ENCODE measurements around the gene CTNNA3. TPM values are rescaled to one million over a fixed set of nuclear protein-coding genes. Genes with fewer than 3 reads are reported as not detected.

CTNNA3 gene
- total RNA-seq, 2 donors from 2014 or later = 3.2 to 7.2 TPM

- Mint-ChIP-seq H3K36me3 (ENCODE audit: low read depth) (no peaks in the 10 kb centered on the region), H3K4me1 (no peaks in the 10 kb centered on the region), H3K27ac (no peak overlapping the region), H3K27me3 (ENCODE audit: insufficient read depth) (no peaks in the 10 kb centered on the region), H3K4me3 (no peak overlapping the region), H3K9me3 (peaks cover 3% of the 10 kb centered on the region)
- Histone ChIP-seq H3K9me3 (ENCODE audit: control insufficient read depth, low read length) (peaks cover 8% of the 10 kb centered on the region), H3K36me3 (ENCODE audit: control insufficient read depth, insufficient read depth, low read length) (no peaks in the 10 kb centered on the region), H3K27ac (ENCODE audit: low read depth, low read length) (no peak overlapping the region), H3K9ac (ENCODE audit: extremely low read depth, low read length, poor library complexity, severe bottlenecking) (no peak overlapping the region), H3K27me3 (ENCODE audit: control insufficient read depth, insufficient read depth, low read length, poor library complexity, severe bottlenecking) (no peaks in the 10 kb centered on the region), H3K4me3 (ENCODE audit: low read length) (no peak overlapping the region), H3K4me1 (ENCODE audit: control insufficient read depth, insufficient read depth, low read length) (no peaks in the 10 kb centered on the region)
- no peak for DNase-seq
- no peak for TF ChIP-seq CTCF (conservative IDR thresholded peaks at IDR 0.05)
These were observed 1229.4 kb downstream of the CTNNA3 start for GRCh38 chr10:66466622-66467021.

- Histone ChIP-seq H3K4me3 (ENCODE audit: low read length) (no peak overlapping the region), H3K27ac (ENCODE audit: low read depth, low read length) (no peak overlapping the region), H3K4me1 (ENCODE audit: control insufficient read depth, insufficient read depth, low read length) (no peaks in the 10 kb centered on the region), H3K36me3 (ENCODE audit: control insufficient read depth, insufficient read depth, low read length) (no peaks in the 10 kb centered on the region), H3K27me3 (ENCODE audit: control insufficient read depth, insufficient read depth, low read length, poor library complexity, severe bottlenecking) (no peaks in the 10 kb centered on the region), H3K9me3 (ENCODE audit: control insufficient read depth, low read length) (peaks cover 8% of the 10 kb centered on the region), H3K9ac (ENCODE audit: extremely low read depth, low read length, poor library complexity, severe bottlenecking) (no peak overlapping the region)
- H3K27ac Mint-ChIP-seq = no peak overlapping the region
- no peaks in the 10 kb centered on the region for H3K4me1 Mint-ChIP-seq
- no peaks in the 10 kb centered on the region for H3K27me3 Mint-ChIP-seq (ENCODE audit: insufficient read depth)
- no peak overlapping the region for H3K4me3 Mint-ChIP-seq
- 86% methylated on average over 3 of the region's 3 CpGs; no CpG with 5 or more reads in 1 of the 2 experiments for WGBS, 2 experiments (ENCODE audit: insufficient coverage in 1 of 2, insufficient read length in 1 of 2)
- no peaks in the 10 kb centered on the region for H3K36me3 Mint-ChIP-seq (ENCODE audit: low read depth)
- no peak for DNase-seq
- peaks cover 3% of the 10 kb centered on the region for H3K9me3 Mint-ChIP-seq
- no peak for TF ChIP-seq CTCF (conservative IDR thresholded peaks at IDR 0.05)
These were observed 1232.4 kb downstream of the CTNNA3 start for GRCh38 chr10:66463611-66464010.

GRCh38 chr10:66457629-66458028 is 1238.4 kb downstream of the CTNNA3 start:
- Histone ChIP-seq H3K27me3 (ENCODE audit: control insufficient read depth, insufficient read depth, low read length, poor library complexity, severe bottlenecking) (no peaks in the 10 kb centered on the region), H3K9ac (ENCODE audit: extremely low read depth, low read length, poor library complexity, severe bottlenecking) (no peak overlapping the region), H3K4me3 (ENCODE audit: low read length) (no peak overlapping the region), H3K4me1 (ENCODE audit: control insufficient read depth, insufficient read depth, low read length) (no peaks in the 10 kb centered on the region), H3K27ac (ENCODE audit: low read depth, low read length) (no peak overlapping the region), H3K9me3 (ENCODE audit: control insufficient read depth, low read length) (peaks cover 24% of the 10 kb centered on the region), H3K36me3 (ENCODE audit: control insufficient read depth, insufficient read depth, low read length) (no peaks in the 10 kb centered on the region)
- H3K9me3 Mint-ChIP-seq = peaks cover 23% of the 10 kb centered on the region
- H3K4me3 Mint-ChIP-seq = no peak overlapping the region
- TF ChIP-seq CTCF (conservative IDR thresholded peaks at IDR 0.05) = no peak
- H3K36me3 Mint-ChIP-seq (ENCODE audit: low read depth) = peaks cover 1% of the 10 kb centered on the region
- no peaks in the 10 kb centered on the region for H3K27me3 Mint-ChIP-seq (ENCODE audit: insufficient read depth)
- H3K27ac Mint-ChIP-seq = no peak overlapping the region
- no peaks in the 10 kb centered on the region for H3K4me1 Mint-ChIP-seq
- no peak for DNase-seq
- 90 to 100% methylated on average over 1 of the region's 1 CpG for WGBS, 2 experiments (ENCODE audit: insufficient coverage in 1 of 2, insufficient read length in 1 of 2)
